Measurements from ENCODE around the gene TMEM18. TPM values are rescaled to one million over a fixed set of nuclear protein-coding genes. Genes with fewer than 3 reads are reported as not detected.

Gene TMEM18
- total and polyA plus RNA-seq, 9 of the 15 experiments (the other 6 are each of a cell fraction or from before 2014, with no cell fraction given) = 12.8 to 55.9 (median 21.8) TPM

- peaks cover 5 to 14% of the 10 kb centered on the region in 2 experiments; a peak in 3 of 5 replicates for H3K4me1 ChIP-seq (replicated peaks in 1 of 2; ENCODE audit: control insufficient read depth in 2 of 2, insufficient read depth in 2 of 2, low read length in 2 of 2)
- FAIRE-seq (no peak), DNase-seq (ENCODE audit: extremely low read depth in 1 of 4, low spot score in 3 of 4) (no peak), ATAC-seq (peak; percentile 43)
- no peak overlapping the region; a peak in 1 of 4 replicates for H3K9ac ChIP-seq (ENCODE audit: insufficient read depth in 1 of 2, low read depth in 2 of 2, low read length in 2 of 2)
- no peaks in the 10 kb centered on the region for H3K9me3 ChIP-seq (replicated peaks; ENCODE audit: control insufficient read depth, insufficient read depth, low read depth, low read length)
- no peak overlapping the region for H3K4me2 ChIP-seq (ENCODE audit: insufficient read depth, low read length)
- H3K9me1 ChIP-seq (ENCODE audit: control insufficient read depth, insufficient read depth, low read length) = no peaks in the 10 kb centered on the region
- H3K79me2 ChIP-seq (ENCODE audit: control insufficient read depth, insufficient read depth, low read length) = no peaks in the 10 kb centered on the region
- WGBS (ENCODE audit: insufficient coverage, low coverage, missing lambda C conversion rate) = 20% methylated on average over 32 of the region's 35 CpGs
- H3K27ac ChIP-seq (ENCODE audit: extremely low read depth, low read depth, low read length) = no peak overlapping the region
- H3K4me3 ChIP-seq = no peak overlapping the region
- ChIA-PET POLR2A (interaction anchor here (1.2 kb wide), 1 partner anchor 15 kb away, joined by 6 read pairs; the partner anchor contains the start of gene TMEM18), CTCF (ENCODE audit: low intra/inter-chr PET ratio) (no interaction called here)
- H4K20me1 ChIP-seq (replicated peaks; ENCODE audit: control insufficient read depth, insufficient read depth, low read length) = no peaks in the 10 kb centered on the region
- TF ChIP-seq ZNF79 (CRISPR knock-in tag; IDR thresholded peaks at IDR 0.05; ENCODE audit: low read depth) (no peak), ZNF3 (CRISPR knock-in tag; IDR thresholded peaks at IDR 0.05) (no peak), CBX3 (IDR thresholded peaks at IDR 0.05; ENCODE audit: borderline replicate concordance in 1 of 2, low read length in 2 of 2) (no peak), HNRNPL (IDR thresholded peaks at IDR 0.05; ENCODE audit: low read depth, low read length) (no peak), SRSF9 (IDR thresholded peaks at IDR 0.05; ENCODE audit: borderline replicate concordance, low read depth, low read length) (no peak), POLR2A (conservative IDR thresholded peaks at IDR 0.05) (no peak), TCFL5 (CRISPR knock-in tag; conservative IDR thresholded peaks at IDR 0.05) (no peak), CGGBP1 (CRISPR knock-in tag; IDR thresholded peaks at IDR 0.05) (no peak)
- TF ChIP-seq, protein P1, sequence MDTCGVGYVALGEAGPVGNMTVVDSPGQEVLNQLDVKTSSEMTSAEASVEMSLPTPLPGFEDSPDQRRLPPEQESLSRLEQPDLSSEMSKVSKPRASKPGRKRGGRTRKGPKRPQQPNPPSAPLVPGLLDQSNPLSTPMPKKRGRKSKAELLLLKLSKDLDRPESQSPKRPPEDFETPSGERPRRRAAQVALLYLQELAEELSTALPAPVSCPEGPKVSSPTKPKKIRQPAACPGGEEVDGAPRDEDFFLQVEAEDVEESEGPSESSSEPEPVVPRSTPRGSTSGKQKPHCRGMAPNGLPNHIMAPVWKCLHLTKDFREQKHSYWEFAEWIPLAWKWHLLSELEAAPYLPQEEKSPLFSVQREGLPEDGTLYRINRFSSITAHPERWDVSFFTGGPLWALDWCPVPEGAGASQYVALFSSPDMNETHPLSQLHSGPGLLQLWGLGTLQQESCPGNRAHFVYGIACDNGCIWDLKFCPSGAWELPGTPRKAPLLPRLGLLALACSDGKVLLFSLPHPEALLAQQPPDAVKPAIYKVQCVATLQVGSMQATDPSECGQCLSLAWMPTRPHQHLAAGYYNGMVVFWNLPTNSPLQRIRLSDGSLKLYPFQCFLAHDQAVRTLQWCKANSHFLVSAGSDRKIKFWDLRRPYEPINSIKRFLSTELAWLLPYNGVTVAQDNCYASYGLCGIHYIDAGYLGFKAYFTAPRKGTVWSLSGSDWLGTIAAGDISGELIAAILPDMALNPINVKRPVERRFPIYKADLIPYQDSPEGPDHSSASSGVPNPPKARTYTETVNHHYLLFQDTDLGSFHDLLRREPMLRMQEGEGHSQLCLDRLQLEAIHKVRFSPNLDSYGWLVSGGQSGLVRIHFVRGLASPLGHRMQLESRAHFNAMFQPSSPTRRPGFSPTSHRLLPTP (IDR thresholded peaks at IDR 0.05; ENCODE audit: borderline replicate concordance, extremely low read depth, insufficient read length) = no peak
- peaks cover 20 to 36% of the 10 kb centered on the region in 2 experiments for H3K27me3 ChIP-seq (ENCODE audit: control insufficient read depth in 2 of 2, insufficient read depth in 2 of 2, low read length in 2 of 2)
- H3K36me3 ChIP-seq (ENCODE audit: control insufficient read depth, insufficient read depth, low read length) = no peaks in the 10 kb centered on the region
- no TSS peak for BruUV-seq (replicated peaks)
- H2AFZ ChIP-seq (ENCODE audit: low read depth, low read length) = 0 out of 2 replicates have a peak overlapping the region, but pooled peaks have one; percentile 18
- in situ Hi-C loops (cut with MboI) = no loop called here
- intact Hi-C loops (cut with micrococcal nuclease) = no loop called here
Observed at GRCh38 chr2:691821-692761, 14.9 kb upstream of the TMEM18 start.

Measured in K562 (cell line).